Stimulated activated CD4-positive, alpha-beta T cell treated with anti-CD3 and anti-CD28 coated beads, Interleukin-1b, Interleukin-23, amount 100 ng/mL, for 1 hour (primary cell): Measurements from ENCODE around the gene NRG3.

ENCODE experiments used
- DNase-seq, 2 donors: peaks; one replicate each; pipeline ENCODE4 v3.0.0-alpha.2; 2020; ENCODE audit warnings: low read depth in 2 of 2

Gene NRG3

DNA sequence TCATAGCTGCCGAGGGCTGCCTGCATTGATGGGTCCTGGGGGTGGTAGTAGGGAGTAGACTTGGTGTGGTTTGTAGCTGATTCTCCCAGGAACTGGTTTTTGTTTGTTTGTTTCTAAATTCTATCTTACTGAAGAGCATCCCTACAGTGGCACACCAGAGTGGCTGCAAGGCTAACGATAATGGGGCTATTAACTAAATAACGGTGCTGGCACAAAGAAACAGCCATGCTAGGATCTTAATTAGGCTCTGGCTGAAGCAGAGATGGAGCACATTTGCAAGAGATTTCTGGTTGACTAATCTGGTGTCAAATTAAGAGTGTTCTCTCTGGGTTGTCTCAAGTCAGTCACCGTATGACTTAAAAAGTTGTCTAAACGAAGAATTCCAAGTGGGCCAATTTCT, 590.0 kb downstream of the NRG3 start:
- no peak for DNase-seq

DNA sequence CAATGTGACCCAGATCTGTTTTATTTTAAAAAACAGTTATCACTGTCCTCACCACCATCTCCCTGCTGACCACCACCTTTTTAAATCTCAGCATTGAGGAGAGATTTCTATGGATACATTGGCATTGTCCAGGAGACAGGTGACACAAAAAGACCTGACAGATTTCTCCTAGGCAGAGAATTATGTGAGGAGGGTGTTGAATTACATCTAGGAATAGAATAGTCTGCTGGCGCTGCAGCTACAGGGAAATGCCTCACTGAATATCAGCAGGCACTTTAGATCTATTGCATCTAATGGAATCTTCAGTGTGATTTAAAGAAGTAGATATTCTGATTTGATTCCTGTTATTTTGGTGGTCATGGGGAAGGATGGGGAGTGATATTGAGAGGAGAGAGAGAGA, 593.5 kb downstream of the NRG3 start:
- DNase-seq: no peak

DNA sequence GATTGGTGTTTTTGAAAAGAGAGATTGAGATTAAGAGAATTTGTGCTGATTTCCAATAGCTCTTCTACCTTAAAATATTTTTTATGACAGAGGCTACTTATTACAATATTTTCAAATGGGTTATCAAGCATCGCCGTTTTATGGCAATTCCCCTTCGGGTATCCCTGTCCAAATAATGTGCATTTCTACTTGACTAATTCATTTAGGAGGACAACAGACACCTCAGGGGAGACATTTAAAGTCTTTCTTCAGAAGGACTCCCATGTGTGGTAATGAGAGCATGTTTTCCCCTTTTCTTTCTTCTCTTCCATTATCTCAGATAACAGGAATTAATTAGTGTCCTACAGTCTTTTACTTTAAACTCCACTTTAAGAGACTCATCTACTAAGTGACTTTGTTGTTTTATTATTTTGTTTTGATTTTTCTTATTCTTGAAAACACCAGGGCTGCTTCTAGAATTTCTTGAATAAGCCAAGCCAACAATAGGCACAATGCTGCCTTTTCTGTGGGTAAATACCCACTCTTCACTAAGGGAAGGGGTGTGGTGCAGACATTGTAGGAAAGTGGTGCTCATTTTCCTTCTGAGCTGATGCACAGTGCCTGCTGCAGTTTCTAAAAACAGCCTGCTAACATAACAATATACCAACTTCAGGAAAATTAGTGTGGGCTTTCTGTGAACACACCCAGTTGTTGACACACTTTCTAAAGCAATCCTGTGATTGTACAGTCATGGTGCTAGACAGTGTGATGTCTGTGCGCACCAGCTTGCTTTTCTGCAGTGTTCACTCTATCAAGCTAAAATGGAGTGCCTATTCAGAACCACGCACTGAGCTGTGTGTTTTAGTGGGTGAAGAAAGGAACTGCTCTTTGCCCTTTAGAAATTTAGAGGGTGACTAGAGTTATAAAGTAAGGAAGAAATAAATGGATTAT, 597.7 kb downstream of the NRG3 start:
- no peak for DNase-seq

DNA sequence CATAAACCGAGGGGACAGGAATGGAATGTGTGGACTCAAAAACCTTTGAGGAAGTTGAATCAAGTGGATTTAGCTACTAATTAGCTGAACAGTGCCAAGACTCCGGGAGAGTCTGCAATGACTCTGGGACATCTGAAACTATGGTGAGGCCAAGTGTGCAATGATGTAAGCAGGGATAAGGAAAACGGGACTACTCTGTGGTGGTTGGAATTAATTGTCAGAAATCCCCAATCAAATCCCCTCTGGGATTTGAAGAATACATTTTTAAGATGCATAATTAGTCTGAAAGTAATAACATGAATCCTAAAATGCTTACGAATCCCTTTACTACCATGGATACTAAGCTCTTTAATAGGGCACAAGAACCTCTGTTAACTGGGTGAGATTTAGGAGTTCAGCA, 602.8 kb downstream of the NRG3 start:
- no peak for DNase-seq

DNA sequence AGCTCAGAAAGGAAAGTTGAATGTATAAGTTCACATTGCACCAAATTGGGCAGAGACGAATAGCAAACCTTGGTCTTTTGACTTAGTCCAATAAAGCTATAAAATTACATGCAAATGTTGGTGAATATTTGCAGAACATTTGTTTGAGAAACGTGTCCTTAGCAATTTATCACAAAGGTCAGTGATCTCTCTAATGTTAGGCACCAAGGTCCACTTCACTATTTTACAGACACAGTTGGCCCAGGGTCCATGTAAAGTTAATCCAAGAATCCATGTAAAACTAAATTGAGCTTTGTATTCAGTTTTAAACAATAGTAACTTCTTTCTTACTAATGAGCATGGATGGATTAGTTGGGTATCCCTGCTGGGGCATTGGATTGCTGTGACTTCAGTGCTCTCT, 617.7 kb downstream of the NRG3 start:
- no peak for DNase-seq

DNA sequence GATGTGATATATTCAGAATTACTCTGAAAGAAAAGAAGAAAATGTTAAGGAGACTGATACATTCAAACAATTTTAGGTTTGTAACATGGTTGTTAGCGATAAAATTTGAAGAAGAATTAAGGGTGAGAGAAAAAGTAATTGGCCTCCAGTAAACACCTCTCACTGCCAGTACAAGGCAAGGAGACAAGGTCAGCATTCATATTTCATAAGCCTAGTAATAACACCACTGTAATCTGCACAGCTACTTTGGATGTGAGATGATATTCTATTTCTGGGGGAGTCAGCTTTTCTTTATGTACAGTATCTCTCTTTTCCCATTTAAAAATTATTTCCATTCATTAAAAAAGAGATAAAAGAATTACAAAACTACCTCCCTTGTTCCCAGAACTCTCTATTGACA, 621.1 kb downstream of the NRG3 start:
- no peak for DNase-seq

DNA sequence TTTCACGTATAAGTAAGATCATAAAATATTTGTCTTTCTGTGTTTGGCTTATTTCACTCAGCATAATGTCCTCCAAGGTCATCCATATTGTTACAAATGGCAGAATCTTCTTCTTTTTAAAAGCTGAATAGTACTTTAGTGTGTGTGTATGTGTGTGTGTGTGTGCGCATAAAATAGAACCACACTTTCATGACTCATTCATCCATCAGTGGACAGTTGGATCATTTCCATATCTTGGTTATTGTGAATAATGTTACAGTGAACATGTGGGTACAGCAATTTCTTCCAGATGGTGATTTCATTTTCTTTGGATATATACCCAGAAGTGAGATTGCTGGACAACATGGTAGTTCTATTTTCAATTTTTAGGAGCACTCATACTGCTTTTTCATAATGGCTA, 622.4 kb downstream of the NRG3 start:
- DNase-seq: no peak

DNA sequence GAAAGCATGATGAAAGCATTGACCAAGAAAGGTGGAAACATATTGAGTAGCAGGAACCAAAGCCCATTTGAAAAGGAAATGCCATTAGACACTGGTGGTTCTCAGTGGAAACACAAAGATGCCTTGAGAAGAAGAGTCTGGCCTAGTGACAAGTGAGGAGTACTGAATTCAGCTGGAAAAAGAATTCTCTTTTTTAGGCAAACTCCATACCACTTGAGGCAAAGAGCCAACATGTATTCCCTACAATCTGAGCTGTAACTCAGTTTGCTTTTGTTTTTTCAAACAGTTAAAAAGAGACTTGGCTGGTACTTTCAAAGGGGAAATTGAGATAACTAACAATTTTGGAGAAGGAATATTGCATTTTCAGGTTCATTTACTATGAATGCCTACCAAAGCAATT, 624.0 kb downstream of the NRG3 start:
- DNase-seq: no peak

DNA sequence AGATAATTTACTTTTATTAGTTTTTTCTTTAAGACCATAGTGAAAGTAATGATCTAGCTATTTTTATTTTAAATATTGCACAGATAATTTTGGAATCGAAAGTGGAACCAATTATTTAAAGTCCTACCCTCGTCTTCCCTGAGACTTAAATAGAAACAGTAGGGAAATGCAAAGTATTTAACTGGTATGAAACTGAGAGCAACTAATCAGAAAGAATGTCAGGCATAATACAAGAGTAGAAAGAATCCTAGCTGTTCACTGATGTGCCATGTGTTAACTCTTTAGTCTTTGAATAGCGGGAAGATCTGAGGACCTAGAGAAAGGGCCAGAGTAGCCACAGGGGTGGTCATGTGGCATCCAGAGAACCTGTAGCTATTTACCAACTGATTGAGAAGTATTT, 630.0 kb downstream of the NRG3 start:
- no peak for DNase-seq

DNA sequence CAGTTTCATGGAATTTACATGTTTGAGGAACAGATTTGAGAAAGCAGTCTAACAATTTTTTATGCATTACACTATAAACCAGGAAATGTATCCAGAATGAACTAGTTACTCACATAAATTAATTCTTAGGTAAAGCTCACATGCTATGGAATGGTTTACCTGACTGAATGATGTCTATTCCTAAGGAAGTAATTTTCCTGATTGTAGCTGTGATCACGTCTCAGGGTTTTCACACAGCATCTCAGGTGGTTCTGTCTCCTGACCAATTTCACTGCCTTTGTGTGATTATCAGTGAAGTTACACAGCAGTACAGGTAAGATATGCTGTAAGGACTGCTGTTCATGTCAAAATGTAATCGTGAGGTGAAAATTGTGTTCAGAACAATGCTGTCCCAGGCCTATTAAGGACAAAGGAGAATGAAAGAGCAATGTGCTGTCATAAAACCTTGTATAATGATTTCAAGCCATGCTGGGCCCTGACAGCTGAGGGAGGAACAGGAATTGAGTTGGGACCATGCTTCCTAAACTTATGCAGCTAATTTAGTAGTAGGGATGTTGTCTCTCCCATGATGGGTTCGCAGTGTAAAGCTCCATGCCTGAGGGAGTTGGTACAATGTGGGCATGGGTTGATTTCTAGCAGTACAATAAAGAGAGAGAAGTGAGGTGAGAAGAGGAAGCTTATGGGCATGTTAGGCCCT, 631.8 kb downstream of the NRG3 start:
- no peak for DNase-seq

DNA sequence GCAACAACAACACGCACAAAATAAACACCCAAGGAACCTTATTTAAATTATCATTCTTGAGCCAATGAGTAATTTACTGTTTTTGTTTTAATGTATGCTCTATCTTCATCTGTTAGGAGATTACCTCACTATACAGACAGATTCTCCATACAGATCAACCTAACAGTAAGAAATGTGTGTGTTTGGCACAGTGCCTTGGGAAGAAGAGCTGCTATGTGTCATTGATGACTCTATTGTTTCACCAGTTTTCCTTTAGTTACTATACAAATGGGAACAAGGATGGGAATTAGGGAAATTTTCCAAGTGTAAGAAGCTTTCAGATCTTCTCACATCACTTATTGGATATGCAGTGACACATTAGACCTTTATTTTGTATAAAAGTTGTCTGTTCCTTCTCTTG, 640.3 kb downstream of the NRG3 start:
- DNase-seq: no peak

DNA sequence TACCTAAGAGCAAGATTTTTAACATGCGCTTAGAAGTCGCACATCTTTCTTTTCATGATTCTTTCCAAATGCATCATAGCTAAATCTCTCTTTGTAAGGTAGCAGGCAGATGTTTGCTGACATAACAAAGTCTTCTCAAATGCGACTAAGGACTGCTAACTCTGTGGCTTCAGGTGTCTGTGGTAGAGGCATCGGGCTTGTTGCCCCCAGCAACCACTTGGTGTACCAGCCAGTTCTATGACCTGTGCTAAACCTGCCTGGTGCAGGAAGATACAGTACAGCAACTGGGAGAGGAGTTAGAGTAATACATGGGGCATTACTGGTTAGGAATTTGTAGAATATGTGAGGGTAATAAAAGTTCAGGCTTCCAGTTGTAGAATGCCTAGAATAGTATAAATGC, 654.1 kb downstream of the NRG3 start:
- DNase-seq: no peak

DNA sequence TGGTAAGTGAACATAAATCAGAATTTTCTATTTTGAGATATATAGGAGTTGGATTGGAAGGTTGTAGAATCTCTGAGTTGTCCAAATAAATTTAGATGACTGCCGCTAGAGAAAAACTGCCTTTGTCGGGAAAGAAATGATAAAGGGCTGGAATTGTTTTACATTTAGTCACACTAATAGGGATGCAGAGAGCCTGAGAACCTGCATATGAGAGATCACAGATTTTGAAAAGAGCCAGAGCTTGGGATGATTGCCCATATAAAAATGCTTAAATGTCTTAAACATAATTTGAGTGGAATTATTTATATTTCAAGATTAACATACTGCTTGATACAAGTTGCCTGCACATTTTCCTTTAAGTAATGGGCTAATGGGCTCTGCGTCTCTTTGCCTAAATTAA, 660.5 kb downstream of the NRG3 start:
- DNase-seq: no peak

DNA sequence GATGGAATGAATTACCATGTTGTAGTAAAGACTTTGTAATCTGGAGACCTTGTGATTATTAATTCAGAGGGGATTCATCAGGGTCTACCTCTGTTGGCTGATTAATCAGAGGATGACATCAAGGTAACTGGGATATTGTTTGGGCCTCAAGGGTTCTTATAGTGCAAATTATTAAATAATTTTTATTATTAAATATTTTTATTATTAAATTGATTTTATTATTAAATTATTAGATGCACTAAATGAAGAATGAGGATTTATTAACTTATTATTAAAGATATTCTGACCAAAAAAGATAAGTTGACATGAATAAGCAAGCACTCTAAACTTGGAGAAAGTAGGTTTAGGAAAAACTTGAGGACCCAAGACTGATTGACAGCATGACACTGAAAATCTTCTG, 661.7 kb downstream of the NRG3 start:
- DNase-seq: no peak

DNA sequence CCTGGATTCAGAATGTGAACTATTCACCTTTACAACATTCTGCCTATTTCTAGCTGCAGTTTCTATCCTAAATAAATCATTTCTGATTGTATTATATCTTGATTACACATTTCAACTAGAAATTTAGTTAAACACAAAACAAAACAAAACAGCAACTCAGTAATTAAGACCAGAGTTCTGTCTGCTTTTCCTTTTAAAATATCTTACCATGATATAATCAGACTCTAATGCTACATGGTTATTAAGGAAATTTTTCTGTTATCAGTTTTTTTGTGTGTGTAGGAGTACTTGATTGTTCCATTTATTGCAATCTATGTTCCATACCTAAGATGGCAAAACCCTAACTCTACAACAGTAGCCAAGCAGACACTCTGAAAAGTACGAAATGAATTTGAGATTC, 663.3 kb downstream of the NRG3 start:
- DNase-seq: no peak

DNA sequence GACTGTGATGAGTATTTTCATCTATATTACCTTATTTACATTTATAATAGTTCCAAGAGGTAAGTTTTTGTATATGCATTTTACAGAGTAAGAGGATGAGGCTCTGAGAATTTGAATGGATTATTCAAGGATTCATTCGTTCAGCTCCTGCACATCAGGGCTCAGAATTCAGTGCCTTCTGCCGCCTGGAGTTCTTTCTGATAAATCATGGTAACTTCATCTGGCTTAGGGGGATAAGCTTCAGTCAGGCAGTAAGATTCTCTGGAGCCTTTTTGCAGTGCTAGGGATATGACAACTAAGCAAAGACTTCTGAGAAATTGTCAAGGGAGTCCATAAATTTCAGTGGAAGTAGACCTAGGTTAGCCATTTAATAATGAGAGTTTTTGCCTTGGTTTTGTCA, 668.6 kb downstream of the NRG3 start:
- no peak for DNase-seq

DNA sequence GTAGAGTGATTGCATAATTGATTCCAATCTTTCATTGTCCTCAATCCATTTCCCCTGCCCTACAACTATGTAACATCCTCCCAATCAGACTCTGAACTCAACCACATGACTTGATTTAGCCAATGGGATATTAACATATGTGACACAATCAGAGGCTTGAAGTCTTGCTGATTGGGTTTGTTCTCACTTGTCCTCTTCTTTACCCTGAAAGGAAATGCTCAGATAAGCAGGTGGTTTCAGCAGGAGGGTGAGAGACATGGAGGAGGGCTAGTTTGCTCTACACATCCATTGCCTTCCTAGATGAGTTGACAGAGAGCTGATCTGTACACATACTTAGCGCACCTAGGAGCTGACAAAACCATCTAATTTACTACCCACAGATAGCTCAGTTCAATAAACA, 669.4 kb downstream of the NRG3 start:
- DNase-seq: no peak

DNA sequence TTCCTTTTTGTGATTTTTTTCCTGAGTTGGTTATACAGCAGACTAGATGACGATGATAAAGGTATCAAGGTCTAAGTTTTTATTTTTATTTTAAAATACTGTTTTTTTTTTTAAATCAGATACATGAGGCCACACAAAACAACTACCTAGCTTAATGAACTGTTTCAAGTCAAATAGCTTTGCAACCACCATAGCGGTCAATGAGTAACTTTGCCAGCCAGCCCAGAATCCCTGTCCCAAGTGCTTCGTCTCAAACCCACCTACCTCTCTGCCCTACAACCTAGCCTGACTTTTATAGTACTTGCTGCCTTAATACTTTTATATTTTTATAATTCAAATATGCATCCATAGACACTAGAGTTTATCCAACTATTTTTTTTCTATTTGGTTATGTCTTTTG, 676.5 kb downstream of the NRG3 start:
- no peak for DNase-seq

DNA sequence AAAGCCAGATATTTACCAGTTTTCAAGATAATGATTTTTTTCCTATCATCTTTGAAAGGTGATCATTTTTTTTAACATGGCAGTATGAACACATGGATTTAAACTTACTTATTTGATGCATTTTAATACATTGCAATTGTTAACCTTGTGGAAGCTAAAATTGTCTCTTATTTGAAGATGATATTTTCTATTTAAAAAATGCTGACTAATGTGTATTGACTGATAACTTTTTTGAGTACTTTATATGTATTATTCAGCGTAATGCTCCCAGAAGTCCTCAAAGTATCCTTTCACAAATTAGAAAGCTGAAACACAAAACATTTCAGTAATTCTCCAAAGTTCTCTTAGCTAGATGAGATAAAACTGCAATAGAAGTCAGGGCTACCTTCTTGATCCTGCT, 677.3 kb downstream of the NRG3 start:
- no peak for DNase-seq

DNA sequence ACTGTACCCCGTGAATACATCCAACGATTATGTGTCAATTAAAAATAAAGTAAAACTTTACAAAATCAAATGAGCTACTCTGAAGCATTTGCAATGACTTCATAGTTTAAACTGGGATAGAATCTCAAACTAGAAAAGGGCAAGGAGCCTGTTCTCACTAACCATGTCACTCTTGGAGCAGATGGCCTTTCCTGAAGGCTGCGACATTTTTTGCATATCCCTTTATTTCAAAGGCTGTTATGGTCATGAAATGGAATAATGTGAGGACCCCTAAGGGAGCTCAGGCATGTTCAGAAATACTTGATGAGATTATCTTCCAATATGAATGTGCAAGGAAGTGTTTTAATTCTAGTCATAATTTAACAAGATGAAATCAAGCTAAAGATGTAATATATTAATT, 679.4 kb downstream of the NRG3 start:
- no peak for DNase-seq

DNA sequence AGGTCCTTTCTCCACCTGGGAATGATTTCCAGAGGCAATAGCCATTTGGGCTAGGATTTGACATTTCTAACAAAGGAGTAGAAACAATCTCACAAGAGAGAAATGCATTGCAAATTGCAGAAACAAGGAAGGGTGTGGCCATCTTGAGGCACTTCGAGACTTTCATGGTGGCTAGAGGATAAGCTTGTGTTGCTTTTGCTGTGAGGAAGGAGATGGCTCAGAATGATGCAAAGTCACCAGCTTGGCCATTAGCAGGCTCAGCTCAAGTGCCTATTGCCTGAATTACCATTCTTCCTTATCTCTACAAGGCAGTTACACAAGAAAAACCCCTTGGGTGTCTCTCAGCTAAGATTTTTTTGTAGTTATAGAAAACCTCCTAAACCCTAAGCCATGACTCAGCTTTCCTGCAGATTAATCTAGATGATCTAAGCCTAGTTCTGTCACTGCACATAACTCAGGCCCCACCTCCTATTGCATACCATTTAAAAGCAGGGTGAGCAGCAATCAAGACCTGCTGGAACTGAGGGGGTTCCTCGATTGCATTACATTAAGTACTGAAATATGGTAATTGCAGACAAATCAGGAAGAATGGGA, 683.1 kb downstream of the NRG3 start:
- no peak for DNase-seq

DNA sequence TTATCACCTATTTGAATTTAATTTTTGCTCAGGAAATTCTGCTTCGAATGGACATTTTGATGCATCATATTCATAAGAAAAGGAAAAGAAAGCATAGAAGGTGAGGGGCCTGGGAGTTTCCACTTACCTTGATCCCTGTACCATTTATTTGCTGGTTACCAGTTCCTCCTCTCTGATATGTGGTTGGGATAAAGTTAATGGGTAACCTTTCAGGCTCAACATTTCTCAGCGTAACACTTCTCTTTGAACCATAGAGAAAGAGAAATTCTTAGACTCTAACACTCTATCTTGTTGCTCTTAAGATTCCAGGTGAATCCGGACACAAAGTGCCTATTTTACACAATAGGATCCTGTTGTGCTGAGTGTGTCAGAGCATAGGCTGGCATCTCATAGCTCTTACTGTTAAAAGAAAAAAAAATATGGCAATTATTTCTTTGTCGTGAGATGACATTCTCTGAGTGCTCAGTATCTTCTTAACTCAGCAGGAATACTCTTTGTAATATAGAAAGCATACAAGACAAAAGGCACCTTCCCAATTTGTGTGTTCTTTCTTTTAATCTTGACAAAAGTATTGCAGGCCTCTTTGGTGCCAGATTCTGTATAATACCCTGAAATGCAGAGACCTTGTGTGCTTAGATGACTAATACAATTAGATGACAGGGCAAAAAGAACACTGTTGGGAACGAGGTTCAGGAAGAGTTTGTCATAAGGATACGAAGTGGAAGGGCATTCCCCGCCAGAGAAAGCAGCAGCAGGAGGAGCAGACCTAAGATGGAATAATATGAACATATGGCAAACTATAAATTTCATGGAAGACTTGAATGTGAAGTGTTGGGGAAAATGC, 689.6 kb downstream of the NRG3 start:
- no peak for DNase-seq
